SH-SY5Y (cell line): ENCODE data around the gene MAP2K7.

Experiments used
- GATA2 ChIP-seq: IDR thresholded peaks from 2 replicates; pipeline ENCODE4 v1.6.1; 2011; ENCODE audit warnings: mild to moderate bottlenecking, low read depth, low read length
- GATA3 ChIP-seq: IDR thresholded peaks from 2 replicates; pipeline ENCODE4 v1.6.1; 2011; ENCODE audit warnings: low read depth, mild to moderate bottlenecking, low read length, moderate library complexity

DNA sequence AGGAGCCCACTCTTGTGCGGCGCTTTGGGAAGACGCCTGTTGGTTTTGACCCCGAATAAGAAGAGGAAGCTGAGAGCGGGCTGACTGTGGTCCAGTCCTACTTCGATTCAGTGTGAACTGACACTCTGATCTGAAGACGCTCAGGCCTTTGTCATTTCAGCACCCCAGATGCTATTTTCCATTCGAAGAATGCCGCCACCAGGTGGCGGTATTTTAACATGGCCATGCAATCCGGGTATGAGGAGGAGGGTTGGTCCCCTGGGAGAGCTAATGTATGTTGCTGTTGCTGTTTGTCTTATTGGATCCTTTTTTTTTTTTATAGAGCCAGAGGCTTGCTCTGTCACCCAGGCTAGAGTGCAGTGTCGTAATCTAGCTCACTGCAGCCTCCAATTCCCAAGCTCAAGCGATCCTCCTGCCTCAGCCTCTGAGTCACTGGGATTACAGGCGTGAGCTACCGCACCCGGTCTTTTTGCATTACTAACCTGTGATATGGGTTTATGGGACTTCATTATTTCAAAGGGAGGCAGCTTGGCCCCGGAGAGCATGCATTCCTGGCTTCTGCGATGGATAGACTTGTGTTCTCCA lies 40.6 kb downstream of the MAP2K7 start:
- no peak for TF ChIP-seq GATA2
- no peak for TF ChIP-seq GATA3
